ENCODE results near the gene REEP3.

The REEP3 gene

DNA sequence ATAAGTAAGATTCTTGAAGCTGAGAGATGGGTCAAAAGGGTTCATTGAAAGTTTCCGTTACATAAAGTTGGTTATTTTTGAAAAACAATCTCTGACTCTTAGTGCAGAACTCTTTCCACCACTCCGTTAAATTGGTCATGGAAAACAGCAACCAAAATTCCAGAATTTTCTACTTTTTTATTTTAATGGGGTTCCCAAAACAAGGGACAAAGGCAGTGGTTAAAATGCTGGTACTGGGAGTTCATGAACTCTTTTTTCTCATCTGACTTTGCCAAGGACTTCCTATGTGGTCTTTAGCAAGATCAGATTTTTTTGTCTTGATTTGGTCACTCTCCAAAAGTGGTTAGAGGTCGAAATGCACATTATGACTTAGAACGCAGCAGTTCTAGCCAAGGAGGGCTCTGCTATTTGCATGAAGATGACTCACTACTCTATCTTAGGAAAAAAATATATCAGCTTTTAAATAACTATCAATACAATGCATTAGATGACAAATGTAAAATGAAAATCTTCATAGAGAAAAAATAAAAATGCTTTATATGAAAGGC is 145.7 kb downstream of the REEP3 start:
- no peak for DNase-seq (ENCODE audit: low read depth)

DNA sequence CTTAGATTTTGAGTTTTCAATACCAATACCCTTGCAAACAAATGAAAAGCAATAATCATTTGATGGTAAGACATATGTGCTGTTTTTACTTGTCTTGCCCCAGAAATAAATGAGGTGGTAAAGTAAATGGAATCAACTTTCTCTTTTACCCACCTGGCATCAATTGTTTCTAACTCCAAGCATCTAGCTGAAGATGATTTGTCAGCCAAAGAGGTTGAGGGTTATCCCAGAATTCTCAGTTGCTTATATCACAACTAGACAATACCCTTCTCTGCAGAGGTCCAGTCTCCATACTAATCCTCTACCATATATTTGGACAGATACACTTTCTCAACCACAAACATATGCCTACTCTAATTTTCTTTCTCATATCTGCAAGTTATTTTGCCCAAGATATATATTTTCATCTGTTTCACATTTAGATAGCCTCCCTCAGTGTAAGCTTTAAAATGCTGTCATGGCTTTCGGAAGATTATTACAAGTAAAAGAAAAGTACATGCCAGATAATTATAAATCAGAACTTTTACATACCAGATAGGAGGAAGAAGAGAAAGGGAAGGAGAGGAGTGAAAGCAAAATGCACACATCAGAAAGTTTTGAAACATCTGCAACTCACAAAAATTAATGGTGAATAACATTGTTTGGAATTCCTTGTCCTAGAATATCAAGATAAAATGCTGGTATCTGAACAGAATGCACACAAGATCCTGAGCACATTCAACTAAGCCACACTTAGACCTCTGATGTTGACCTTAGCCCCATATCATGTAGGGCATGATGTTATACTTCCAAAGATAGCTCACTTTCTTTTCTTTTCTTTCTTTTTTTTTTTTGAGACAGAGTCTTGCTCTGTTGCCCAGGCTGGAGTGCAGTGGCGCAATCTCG is 146.6 kb downstream of the REEP3 start:
- DNase-seq (ENCODE audit: low read depth), result no peak

DNA sequence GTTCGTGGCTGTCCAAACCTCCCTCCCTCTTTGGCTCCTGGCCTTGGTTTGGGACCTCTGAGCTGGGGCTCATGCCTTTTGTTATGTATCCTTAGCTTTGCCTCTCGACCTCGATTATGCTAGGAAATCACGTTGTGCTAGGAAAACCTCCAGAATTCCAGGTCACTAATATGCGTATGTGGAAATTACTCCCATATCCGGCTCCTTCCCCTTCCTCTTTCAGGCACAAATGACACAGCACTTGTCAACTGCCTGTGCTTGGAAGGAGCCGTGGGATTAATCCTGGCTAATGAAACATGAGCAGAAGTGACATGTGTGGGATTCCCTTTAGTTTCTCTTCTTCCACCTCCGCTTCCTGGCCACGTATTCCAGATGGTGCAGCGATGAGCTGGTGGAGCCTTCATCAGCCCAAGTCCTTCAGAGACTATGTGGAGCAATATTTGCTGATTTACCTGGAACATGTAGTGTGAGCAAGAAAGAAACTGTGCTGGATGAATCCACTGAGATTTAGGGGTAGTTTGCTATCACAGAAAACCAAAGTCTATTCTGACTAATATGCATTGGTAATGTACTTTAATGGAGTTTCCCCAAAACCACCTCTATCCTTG is 149.2 kb downstream of the REEP3 start:
- DNase-seq (ENCODE audit: low read depth), result no peak

DNA sequence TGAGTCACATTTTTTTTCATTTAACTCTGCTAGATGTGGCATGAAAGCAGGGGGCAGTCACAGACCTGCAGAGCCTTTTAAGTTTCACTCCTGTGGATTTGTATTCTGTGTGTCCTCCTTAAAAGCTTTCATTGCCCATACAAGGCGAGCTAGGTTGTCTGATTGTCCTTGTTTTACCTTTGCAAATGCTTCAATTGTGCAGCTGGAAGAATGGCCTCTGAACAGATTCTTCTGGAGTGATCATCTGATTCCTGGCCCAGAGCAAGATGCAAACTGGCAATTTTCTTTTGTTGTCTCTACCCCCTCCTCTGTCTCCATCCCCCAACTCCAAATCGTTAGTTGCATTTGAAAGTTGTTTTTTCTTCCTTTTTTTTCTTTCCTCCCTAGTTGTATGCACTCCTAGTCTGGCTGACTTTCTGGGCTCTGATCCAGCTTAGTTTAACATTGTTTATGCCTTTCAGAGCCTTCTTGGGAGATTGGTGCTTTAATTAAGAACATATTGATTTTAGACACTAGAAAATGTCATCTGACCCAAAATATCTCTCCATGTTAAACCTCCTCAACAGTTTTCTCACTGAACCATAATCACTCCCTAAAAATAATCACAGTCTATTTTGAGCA is 150.2 kb downstream of the REEP3 start:
- DNase-seq (ENCODE audit: low read depth), result no peak

DNA sequence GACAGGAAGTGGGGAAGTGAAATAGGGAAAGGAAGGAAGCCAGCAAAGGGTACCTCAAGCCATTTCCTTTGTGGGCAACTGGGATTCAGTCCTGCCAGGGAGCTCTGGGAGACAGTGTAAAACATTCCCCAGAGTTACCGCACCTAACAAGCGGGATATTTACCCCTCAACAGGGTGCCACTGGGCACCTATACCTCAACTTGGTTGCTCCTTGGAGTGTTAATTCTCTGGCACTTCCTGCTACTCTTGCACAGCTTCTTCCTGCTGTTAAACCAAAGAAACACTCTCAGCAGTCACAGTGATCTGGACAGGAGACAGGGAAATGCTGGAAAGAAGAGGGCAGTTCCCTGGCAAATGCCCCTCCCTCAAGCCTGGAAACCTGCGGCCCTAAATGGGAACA is 151.3 kb downstream of the REEP3 start:
- no peak for DNase-seq (ENCODE audit: low read depth)

DNA sequence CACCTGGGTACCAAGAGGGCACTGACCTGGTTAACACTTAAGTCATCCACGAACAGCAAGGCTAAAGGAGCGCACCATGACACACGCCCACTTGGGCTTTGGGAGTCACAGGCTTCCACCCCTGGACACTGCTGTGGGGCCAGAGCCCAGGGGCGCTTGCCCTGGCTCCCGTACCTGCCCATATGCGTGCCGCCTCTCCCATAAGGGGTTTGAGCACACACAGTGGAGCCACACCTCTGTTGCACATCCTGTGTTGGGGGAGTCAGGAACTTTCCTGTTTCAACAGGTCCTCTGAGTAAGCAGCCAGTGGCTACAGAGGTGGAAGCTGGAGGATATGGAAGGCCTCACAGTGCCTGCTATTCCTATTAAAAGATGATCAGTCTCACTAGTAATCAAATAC is 152.0 kb downstream of the REEP3 start:
- DNase-seq (ENCODE audit: low read depth), result no peak

DNA sequence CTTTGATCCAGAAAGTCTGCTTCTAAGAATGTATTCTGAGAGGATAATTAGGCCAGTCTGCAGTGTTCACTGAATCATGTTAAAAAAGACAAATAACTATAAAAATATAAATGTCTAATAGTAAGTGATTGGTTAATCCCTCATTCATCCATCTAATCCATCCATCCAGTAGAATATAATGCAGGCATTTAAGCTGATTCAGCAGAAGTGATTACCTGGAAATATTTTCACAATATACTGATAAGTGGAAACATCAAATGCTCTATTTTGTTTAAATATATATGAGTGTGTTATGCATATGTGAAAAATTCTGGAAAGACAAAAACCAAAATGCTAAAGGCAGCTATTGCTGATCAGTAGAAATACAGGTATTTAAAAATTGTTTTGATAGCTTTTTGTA is 152.6 kb downstream of the REEP3 start:
- DNase-seq (ENCODE audit: low read depth), result no peak
